AG10803 (cell line): ENCODE measurements around the gene VAV2.

Experiments
- DNase-seq: peaks from one replicate; pipeline ENCODE4 v3.0.0; 2010; ENCODE audit warnings: low read depth
- H3K4me3 ChIP-seq: 2 replicates; pipeline ENCODE4 v1.5.1; 2011; ENCODE audit warnings: mild to moderate bottlenecking, low read length, control low read depth
- TF ChIP-seq, protein P1 (sequence below): conservative IDR thresholded peaks from 2 replicates; pipeline ENCODE4 v1.5.1; 2011; ENCODE audit warnings: mild to moderate bottlenecking, low read length, control low read depth, inconsistent platforms

Gene VAV2

DNA sequence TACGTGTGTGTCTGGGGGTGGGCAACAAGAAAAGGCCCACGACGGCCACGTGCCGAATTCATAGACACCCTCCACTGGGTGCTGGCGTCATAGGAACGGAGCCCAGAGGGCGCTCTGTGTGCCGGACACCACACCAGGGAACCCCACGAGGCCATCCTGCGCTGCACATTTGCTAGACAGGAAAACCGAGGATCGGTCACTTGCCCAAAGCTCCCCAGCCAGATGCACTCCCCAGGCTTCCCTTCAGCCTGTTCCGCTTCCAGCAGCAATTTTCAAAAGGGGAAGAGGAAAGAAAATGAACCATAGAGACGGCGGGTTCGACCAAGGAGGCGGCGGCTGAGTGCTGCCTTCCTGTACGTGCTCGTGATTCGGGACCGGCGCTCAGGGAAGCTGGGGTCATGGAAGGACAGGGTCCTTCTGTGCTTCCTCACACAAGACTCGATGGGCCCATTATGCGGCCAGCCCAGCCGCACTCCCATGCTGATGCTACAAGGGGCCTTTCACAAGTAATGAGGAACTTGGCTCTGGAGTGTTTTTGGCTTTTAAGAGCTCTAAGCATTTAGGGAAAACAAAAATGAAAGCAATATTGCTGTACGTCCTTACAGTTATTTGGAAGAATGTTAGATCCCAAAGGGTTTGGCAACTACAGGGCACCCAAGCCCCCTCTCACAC is 129.4 kb downstream of the VAV2 start:
- no peak for DNase-seq
- no peak overlapping the region for H3K4me3 ChIP-seq
- TF ChIP-seq, protein P1, sequence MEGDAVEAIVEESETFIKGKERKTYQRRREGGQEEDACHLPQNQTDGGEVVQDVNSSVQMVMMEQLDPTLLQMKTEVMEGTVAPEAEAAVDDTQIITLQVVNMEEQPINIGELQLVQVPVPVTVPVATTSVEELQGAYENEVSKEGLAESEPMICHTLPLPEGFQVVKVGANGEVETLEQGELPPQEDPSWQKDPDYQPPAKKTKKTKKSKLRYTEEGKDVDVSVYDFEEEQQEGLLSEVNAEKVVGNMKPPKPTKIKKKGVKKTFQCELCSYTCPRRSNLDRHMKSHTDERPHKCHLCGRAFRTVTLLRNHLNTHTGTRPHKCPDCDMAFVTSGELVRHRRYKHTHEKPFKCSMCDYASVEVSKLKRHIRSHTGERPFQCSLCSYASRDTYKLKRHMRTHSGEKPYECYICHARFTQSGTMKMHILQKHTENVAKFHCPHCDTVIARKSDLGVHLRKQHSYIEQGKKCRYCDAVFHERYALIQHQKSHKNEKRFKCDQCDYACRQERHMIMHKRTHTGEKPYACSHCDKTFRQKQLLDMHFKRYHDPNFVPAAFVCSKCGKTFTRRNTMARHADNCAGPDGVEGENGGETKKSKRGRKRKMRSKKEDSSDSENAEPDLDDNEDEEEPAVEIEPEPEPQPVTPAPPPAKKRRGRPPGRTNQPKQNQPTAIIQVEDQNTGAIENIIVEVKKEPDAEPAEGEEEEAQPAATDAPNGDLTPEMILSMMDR, result no peak

DNA sequence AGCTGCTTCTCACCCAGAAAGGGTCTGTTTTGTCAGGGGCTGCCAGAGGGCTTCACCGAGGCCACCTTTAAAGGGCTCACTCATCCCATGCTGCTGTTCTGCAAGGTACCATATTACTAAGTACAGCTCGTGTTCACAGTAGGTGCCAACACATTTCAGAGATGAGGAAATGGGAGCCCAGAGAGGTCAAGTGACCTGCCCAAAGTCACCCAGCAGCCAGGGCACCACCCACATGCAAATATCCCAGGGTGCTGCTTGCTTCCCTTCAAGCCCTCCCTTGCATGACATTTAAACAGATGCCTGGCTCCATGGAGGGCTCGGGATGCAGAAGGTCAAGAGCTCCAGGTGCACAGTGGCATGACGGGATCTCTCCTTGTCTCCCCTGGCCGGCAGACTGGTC is 130.4 kb downstream of the VAV2 start:
- TF ChIP-seq, protein P1, result no peak
- no peak for DNase-seq
- no peak overlapping the region for H3K4me3 ChIP-seq

DNA sequence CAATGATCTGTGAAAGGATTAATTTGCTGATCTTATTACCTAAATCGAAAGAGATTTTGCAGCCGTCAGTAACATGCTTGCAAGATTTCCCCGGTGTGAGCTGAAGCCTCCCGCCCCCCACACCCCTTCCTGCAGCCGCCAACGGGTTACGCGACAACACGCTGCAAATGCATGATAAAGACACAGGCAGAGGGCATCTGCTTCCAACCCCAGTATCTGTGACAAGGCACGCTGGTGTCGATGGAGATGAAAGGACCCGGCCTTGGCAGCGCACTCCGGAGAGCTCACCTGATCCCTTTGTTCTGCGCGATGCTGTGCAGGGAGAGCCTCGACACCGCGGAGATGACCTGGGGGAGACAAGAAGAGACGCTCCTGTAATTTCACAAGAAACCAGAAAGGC is 131.0 kb downstream of the VAV2 start:
- H3K4me3 ChIP-seq, result no peak overlapping the region
- TF ChIP-seq, protein P1, result no peak
- DNase-seq, result no peak

DNA sequence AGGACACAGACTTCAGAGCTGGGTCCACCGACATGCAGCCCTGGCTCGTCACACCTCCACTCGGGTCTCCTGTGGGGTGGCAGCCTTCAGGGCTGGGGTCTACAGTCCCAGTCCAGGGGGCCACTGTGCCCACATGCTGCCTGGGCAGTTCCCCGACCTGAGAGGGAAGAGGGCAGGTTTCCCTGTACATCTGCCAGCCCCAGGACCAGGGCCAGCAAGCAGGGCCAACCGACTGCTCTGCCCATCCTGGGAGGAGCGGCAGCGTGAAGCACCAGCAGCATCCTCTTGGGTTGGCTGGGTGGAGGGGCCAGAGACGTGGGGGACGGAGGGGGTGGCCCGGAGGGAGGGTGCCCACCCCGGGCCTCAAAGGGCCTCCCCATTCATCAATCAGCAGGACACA is 133.4 kb downstream of the VAV2 start:
- DNase-seq, result no peak
- no peak overlapping the region for H3K4me3 ChIP-seq
- TF ChIP-seq, protein P1, result no peak

DNA sequence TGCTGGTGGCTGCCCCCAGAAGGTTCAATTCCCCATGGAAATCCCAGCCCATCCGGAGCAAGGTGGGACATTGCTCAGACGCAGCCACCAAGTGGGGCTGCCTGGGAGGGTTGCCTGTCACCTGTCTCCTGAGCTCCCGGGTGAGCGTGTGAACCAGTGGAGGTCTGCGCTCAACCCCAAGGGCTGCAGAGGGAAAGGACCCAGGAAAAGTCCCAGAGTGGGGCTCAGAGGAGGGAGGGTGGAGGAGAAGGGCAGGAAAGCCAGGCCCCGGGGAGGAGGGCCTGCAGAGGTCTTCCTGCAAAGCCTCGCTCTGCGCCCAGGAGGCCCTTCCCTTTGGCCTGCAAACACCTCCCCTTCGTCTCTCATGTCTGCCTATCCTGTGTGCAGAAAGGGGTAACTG is 134.5 kb downstream of the VAV2 start:
- no peak for DNase-seq
- H3K4me3 ChIP-seq, result no peak overlapping the region
- TF ChIP-seq, protein P1, result no peak

DNA sequence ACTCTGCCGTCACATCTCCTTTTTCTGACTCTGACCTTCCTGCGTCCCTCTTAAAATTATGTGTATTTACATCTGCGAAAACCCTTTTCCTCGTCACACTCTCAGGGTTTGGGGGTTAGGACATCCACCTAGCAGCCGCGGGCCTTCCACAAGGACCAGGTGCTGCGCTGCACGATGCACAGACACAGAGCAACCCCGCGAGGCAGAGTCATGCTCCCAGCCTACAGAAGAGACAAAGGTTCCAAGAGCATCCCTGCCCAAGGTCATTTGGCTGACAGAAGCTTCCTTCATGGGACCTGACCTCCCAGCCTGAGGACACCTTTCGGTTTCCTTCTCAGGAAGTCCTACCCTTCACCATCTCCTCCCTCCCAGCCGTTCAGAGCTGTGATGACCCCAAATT is 135.3 kb downstream of the VAV2 start:
- H3K4me3 ChIP-seq, result no peak overlapping the region
- no peak for DNase-seq
- TF ChIP-seq, protein P1, result no peak

DNA sequence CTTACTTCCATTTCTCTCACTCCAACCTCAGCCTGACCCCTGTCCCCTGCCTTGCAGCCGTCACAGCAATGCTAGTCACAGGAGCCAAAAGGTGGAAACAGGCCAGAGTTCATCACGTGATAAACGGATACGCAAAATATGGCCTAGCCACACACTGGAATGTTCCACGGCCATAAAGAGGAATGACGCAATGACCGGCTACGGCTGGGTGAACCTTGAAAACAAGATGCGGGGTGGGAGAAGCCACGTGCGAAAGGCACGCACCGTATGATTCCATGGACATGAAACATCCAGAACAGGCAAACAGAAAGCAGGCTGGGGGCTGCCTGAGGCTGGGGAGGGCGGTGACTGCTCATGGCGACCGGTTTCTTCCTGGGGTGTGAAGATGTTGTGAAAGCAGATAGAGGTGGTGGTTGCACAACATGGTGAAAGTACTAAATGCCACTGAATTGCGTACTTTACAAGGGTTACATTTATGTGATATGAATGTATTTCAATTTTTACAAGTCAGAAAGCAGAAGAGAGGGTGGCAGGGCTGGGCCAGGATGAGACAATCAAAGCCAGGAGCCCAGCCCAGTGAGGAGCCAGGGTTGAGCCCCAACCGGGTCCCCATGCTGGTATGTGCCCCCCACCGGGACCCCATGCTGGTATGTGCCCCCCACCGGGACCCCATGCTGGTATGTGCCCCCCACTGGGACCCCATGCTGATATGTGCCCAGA is 136.2 kb downstream of the VAV2 start:
- no peak overlapping the region for H3K4me3 ChIP-seq
- peak; percentile 38 for DNase-seq
- TF ChIP-seq, protein P1, result no peak
